ENCODE results near the gene TBCD.

Gene TBCD

GRCh38 chr17:82812601-82813000, 60.7 kb downstream of the TBCD start:
- DNase-seq, result no peak

GRCh38 chr17:82813299-82814051, 61.6 kb downstream of the TBCD start:
- no peak for DNase-seq

- DNase-seq, result no peak
Observed at GRCh38 chr17:82814834-82815233, 63.0 kb downstream of the TBCD start.

GRCh38 chr17:82815354-82815753, 63.5 kb downstream of the TBCD start:
- no peak for DNase-seq

- DNase-seq, result no peak
Observed at GRCh38 chr17:82815790-82816305, 64.0 kb downstream of the TBCD start.

GRCh38 chr17:82816358-82816757, 64.5 kb downstream of the TBCD start:
- DNase-seq, result no peak

DNA sequence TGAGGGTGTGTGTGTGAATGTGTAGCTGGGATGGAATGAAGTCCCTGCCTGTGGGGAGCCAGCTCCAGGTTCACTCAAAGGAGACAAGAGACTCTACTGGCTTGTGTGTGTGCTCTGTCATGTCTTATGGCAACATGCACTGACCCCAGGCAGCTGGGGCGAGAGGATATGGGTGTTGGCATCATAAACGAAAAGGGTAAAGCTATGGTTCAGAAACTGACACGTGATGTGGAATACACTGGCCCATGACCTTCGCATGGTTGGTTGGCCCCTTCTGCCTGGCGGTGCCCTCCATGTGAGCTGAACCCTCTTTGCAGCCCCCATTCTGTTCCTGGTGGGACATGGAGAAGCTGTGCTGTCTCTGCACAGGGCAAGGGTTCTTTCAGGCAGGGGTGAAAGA, 66.1 kb downstream of the TBCD start:
- DNase-seq, result no peak

- DNase-seq, result no peak
Observed at GRCh38 chr17:82820278-82821251, 68.7 kb downstream of the TBCD start.

GRCh38 chr17:82821554-82821953, 69.7 kb downstream of the TBCD start:
- no peak for DNase-seq

DNA sequence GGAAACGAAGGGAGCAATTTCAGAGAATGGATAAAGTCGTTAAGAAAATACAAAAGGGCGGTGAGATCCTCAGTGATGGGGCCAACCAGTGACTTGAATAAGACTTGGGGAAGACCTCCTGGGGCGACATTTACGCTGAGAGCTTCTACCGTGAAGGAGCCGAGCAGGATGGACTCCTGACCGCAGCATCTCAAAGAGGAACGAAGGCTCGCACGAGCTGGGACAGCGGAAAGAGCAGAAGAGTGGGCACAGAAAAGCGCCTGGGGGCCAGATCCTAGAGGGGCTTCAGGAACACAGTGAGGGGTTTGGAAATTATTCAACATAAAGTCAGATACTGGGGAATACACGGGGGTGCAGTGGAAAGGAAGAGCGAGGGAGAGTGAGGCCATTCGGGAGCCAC, 70.4 kb downstream of the TBCD start:
- DNase-seq, result no peak

DNA sequence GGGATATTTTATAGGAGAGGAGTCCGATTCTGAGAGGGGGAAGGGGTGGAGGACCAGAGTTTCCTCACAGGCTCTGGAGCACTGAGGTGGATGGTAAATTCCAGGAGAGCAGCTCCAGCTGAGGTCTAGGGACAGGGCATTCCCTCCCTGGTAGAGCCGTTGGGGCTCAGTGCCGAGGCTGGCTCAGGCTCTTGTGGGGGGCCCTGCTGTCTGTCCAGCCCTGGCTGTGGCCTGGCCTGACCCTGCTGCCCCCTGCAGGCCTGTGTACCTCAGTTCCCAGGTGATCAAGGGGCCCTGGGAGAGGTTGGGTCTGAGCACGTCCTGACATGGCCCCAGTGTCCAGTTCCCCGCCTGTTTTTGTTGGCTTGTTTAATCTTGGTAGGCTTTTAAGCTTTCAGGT, 71.1 kb downstream of the TBCD start:
- DNase-seq, result no peak

GRCh38 chr17:82825540-82826124, 73.8 kb downstream of the TBCD start:
- DNase-seq, result no peak

GRCh38 chr17:82826211-82826610, 74.3 kb downstream of the TBCD start:
- no peak for DNase-seq

DNA sequence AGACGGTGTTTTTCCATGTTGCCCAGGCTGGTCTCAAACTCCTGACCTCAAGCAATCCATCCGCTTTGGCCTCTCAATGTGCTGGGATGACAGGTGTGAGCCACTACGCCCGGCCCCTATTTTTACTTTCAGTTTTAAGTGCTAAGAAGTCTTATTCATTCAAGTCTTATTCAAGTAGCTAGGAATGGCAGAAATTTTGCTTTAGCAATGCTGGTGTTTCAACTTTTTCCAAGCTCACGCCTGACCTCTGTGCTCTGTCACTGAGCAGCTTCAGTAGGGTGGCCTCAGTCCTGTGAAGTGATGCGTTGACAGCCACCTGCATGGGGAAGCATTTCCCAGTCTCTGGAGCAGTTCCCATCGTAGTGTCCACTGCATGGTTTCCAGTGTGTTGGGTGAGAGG, 75.1 kb downstream of the TBCD start:
- no peak for DNase-seq

GRCh38 chr17:82828875-82829487, 77.1 kb downstream of the TBCD start:
- no peak for DNase-seq

- DNase-seq, result peak; percentile 89
Observed at GRCh38 chr17:82830249-82830661, 78.4 kb downstream of the TBCD start.

- DNase-seq, result no peak
Observed at GRCh38 chr17:82831041-82831817, 79.4 kb downstream of the TBCD start.

GRCh38 chr17:82831818-82832200, 79.9 kb downstream of the TBCD start:
- DNase-seq, result no peak

- no peak for DNase-seq
Observed at GRCh38 chr17:82832411-82832810, 80.5 kb downstream of the TBCD start.

DNA sequence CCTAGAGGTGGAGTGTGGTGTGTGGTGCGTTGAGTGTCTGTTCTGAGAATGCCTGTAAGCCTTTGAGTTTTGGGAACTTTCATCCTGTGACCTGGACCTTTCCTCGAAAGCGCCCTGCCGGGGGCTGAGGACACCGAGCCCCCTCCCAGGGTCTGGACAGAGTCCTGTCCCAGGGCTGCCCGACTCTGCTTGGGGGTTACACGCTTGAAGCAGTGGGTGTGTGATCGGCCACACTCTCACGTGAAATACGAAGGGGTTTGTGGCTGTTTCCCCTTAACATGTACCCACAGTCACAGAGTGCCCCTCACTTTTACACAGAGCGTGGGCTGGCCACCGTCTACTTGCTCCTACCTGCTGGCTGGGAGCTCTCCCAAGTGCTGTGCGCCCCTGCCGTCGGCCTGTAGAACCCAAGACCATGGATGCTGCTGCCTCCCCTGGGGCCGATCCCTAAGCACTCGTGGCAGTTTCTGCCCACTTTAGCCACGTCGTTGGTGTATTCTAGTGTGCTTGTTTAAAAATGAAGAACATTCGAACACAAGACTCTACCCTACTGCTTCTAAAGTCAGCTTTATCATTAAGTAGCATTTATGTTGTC, 81.1 kb downstream of the TBCD start:
- DNase-seq, result no peak

GRCh38 chr17:82835122-82835521, 83.3 kb downstream of the TBCD start:
- no peak for DNase-seq

Data from NCI-H2171 treated with DMSO at 0.1 percent for 48 hours (cell line).